GM23338 (cell line): ENCODE measurements around the gene ATP5ME. TPM values are rescaled to one million over a fixed set of nuclear protein-coding genes. Genes with fewer than 3 reads are reported as not detected.

ENCODE experiments used
- ATAC-seq: fragments of 200-7000 bp; cut with Tn5 transposase; 3 replicates; pipeline ENCODE4 v1.9.1; 2020
- DNase-seq: peaks from one replicate; pipeline ENCODE4 v3.0.0-alpha.2; 2015; ENCODE audit warnings: low spot score
- H2AFZ ChIP-seq: fragments of 200-600 bp; sonication (generic); 2 replicates; pipeline ENCODE4 v1.8.0; 2016; ENCODE audit warnings: antibody characterized with exemption, mild to moderate bottlenecking, moderate library complexity
- H3F3A ChIP-seq: fragments of 200-600 bp; sonication (generic); replicated peaks from 2 replicates; pipeline ENCODE4 v1.8.0; 2017; ENCODE audit warnings: antibody characterized with exemption, mixed run types, low read depth
- H3K27ac ChIP-seq: fragments of 200-600 bp; sonication (generic); 2 replicates; pipeline ENCODE4 v1.6.1; 2016; ENCODE audit warnings: low read depth
- H3K27me3 ChIP-seq: fragments of 200-600 bp; sonication (generic); 2 replicates; pipeline ENCODE4 v1.8.0; 2016; ENCODE audit warnings: mild to moderate bottlenecking, mixed run types, moderate library complexity; ENCODE audit not compliant: insufficient read depth
- H3K36me3 ChIP-seq: fragments of 200-600 bp; sonication (generic); 2 replicates; pipeline ENCODE4 v1.8.0; 2016; ENCODE audit warnings: mild to moderate bottlenecking; ENCODE audit not compliant: insufficient read depth
- H3K4me1 ChIP-seq: fragments of 200-600 bp; sonication (generic); 2 replicates; pipeline ENCODE4 v1.8.0; 2016; ENCODE audit warnings: mild to moderate bottlenecking, moderate library complexity; ENCODE audit not compliant: insufficient read depth
- H3K4me2 ChIP-seq: fragments of 200-600 bp; sonication (generic); 2 replicates; pipeline ENCODE4 v1.7.1; 2017; ENCODE audit warnings: mixed run types
- H3K4me3 ChIP-seq: fragments of 200-600 bp; sonication (generic); 2 replicates; pipeline ENCODE4 v1.6.1; 2016; ENCODE audit warnings: mixed run types
- H3K79me2 ChIP-seq: fragments of 200-600 bp; sonication (generic); replicated peaks from 2 replicates; pipeline ENCODE4 v1.8.0; 2017; ENCODE audit warnings: mild to moderate bottlenecking; ENCODE audit not compliant: insufficient read depth
- H3K9me2 ChIP-seq: fragments of 200-600 bp; sonication (generic); 2 replicates; pipeline ENCODE4 v1.8.0; 2017; ENCODE audit not compliant: insufficient read depth
- H4K20me1 ChIP-seq: fragments of 200-600 bp; sonication (generic); replicated peaks from 2 replicates; pipeline ENCODE4 v1.8.0; 2017; ENCODE audit warnings: mild to moderate bottlenecking; ENCODE audit not compliant: insufficient read depth
- H3K27ac Mint-ChIP-seq: 2 replicates; pipeline ENCODE4 v1.8.0; 2020; ENCODE audit warnings: inconsistent platforms, mild to moderate bottlenecking, moderate library complexity, mixed read lengths
- H3K27me3 Mint-ChIP-seq: 3 replicates; pipeline ENCODE4 v1.8.0; 2022; ENCODE audit warnings: low read depth, mild to moderate bottlenecking, moderate library complexity, mixed read lengths, inconsistent platforms; ENCODE audit not compliant: insufficient read depth, poor library complexity
- H3K36me3 Mint-ChIP-seq: 3 replicates; pipeline ENCODE4 v1.8.0; 2021; ENCODE audit warnings: low read depth, mild to moderate bottlenecking, inconsistent platforms, moderate library complexity, mixed read lengths
- H3K4me1 Mint-ChIP-seq: 3 replicates; pipeline ENCODE4 v1.8.0; 2020; ENCODE audit warnings: mild to moderate bottlenecking, inconsistent platforms, mixed read lengths
- H3K4me3 Mint-ChIP-seq: 3 replicates; pipeline ENCODE4 v1.8.0; 2021; ENCODE audit warnings: moderate library complexity, mild to moderate bottlenecking, inconsistent platforms, mixed read lengths
- H3K9me3 Mint-ChIP-seq: 3 replicates; pipeline ENCODE4 v1.8.0; 2020; ENCODE audit warnings: moderate library complexity, mild to moderate bottlenecking, inconsistent platforms, mixed read lengths
- EZH2phosphoT487 ChIP-seq: fragments of 200-600 bp; sonication (generic); IDR thresholded peaks from one replicate; pipeline ENCODE4 v1.8.1; 2018; ENCODE audit warnings: antibody characterized with exemption; ENCODE audit not compliant: unreplicated experiment
- POLR2AphosphoS5 ChIP-seq: IDR thresholded peaks from 2 replicates; pipeline ENCODE4 v1.6.1; 2016; ENCODE audit warnings: antibody characterized with exemption, low read depth
- STAT1 ChIP-seq: IDR thresholded peaks from one replicate; pipeline ENCODE4 v1.6.1; 2016; ENCODE audit warnings: antibody characterized with exemption; ENCODE audit not compliant: unreplicated experiment
- ZNF114 ChIP-seq: fragments of 250-450 bp; sonication (Bioruptor Pico); IDR thresholded peaks from 2 replicates; pipeline ENCODE4 v1.5.0; 2020; ENCODE audit warnings: mild to moderate bottlenecking, moderate library complexity
- polyA plus RNA-seq: library from polyadenylated mRNA; unstranded; fragments of >200 nt; fragmentation: Nextera tagmentation; extraction: Ambion mirVana; gene quantifications from 2 replicates; pipeline ENCODE4 v1.2.1, GENCODE V29; 2016
- total RNA-seq: library from RNA; depleted of rRNA; stranded (reverse); fragments of >200 nt; shearing (Covaris generic); gene quantifications from 2 replicates; pipeline ENCODE4 v1.2.3, GENCODE V29; 2014
- TF ChIP-seq, protein P1 (sequence below): IDR thresholded peaks from one replicate; pipeline ENCODE4 v1.6.1; 2018; ENCODE audit warnings: antibody characterized with exemption; ENCODE audit not compliant: unreplicated experiment
- TF ChIP-seq, protein P2 (sequence below): fragments of 250-450 bp; sonication (Bioruptor Pico); IDR thresholded peaks from 2 replicates; pipeline ENCODE4 v1.5.0; 2020; ENCODE audit warnings: mild to moderate bottlenecking, moderate library complexity
- TF ChIP-seq, protein P3 (sequence below): IDR thresholded peaks from 2 replicates; pipeline ENCODE4 v1.6.1; 2016; ENCODE audit warnings: antibody characterized with exemption

Gene ATP5ME
- total and polyA plus RNA-seq, 2 experiments from 2014 or later = 60.5 to 2,021 TPM

DNA sequence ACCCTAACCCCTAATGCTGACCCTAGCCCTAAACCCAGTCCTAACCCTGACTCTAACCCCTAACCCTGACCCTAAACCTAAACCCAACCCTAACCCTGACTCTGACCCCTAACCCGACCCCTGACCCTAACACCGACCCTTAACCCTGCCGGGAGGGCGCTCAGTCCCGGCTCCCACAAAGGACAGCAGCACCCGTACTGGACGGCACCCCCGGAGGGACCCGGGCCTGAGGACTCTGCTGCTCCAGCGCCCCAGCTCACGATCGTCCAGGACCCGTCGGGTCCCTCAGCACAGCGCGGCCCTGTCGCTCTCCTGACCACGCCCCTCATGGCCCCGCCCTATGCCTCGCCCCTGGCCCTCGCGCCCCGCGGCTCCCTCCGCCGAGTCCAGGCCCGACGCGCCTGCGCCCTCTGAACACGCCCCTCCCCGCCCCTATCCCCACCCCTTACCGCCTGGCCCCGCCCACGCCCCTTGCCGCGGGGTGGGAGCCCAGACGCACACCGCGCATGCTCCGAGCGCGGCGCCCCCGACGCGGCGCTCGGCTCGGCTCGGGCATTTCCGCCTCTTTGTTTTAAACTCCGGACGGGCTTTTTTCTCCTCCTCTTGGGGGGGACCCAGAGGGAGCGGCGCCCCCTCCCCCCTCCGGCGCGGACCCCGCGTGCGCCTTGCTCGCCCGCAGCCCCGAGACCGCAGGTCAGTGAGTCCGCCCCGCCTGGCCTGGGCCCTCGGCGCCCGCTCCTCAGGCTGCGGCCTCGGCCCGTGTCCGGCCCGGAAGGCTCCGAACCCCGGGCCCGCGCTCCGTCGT lies 31.4 kb upstream of the ATP5ME start, which contains the start of gene PCGF3:
PCGF3 (plus strand) TSS at position 555 of the 805 bp plus-strand sequence. CDS start 27,849 bp downstream, outside the sequence.
- Mint-ChIP-seq H3K27ac (no peak within 1 kb of the TSS), H3K9me3 (no peaks in the 10 kb centered on the region), H3K4me1 (peaks cover 6% of the 10 kb centered on the region; the same call in 2 of the 3 replicates), H3K4me3 (peak within 1 kb of the TSS; percentile 60), H3K27me3 (peaks cover 10% of the 10 kb centered on the region), H3K36me3 (peaks cover 19% of the 10 kb centered on the region)
- H3K36me3 ChIP-seq = no peaks in the 10 kb centered on the region
- peak within 1 kb of the TSS; percentile 59; the same call in 1 of the 2 replicates for H2AFZ ChIP-seq
- peak within 1 kb of the TSS; percentile 86 for H3K4me2 ChIP-seq
- H3K4me3 ChIP-seq = peak within 1 kb of the TSS; percentile 91
- H3K79me2 ChIP-seq = peaks cover 26% of the 10 kb centered on the region
- H3K27ac ChIP-seq = 0 out of 2 replicates have a peak within 1 kb of the TSS, but pooled peaks have one; percentile 63
- TF ChIP-seq POLR2AphosphoS5 = peak; percentile 52
- TF ChIP-seq, protein P1, sequence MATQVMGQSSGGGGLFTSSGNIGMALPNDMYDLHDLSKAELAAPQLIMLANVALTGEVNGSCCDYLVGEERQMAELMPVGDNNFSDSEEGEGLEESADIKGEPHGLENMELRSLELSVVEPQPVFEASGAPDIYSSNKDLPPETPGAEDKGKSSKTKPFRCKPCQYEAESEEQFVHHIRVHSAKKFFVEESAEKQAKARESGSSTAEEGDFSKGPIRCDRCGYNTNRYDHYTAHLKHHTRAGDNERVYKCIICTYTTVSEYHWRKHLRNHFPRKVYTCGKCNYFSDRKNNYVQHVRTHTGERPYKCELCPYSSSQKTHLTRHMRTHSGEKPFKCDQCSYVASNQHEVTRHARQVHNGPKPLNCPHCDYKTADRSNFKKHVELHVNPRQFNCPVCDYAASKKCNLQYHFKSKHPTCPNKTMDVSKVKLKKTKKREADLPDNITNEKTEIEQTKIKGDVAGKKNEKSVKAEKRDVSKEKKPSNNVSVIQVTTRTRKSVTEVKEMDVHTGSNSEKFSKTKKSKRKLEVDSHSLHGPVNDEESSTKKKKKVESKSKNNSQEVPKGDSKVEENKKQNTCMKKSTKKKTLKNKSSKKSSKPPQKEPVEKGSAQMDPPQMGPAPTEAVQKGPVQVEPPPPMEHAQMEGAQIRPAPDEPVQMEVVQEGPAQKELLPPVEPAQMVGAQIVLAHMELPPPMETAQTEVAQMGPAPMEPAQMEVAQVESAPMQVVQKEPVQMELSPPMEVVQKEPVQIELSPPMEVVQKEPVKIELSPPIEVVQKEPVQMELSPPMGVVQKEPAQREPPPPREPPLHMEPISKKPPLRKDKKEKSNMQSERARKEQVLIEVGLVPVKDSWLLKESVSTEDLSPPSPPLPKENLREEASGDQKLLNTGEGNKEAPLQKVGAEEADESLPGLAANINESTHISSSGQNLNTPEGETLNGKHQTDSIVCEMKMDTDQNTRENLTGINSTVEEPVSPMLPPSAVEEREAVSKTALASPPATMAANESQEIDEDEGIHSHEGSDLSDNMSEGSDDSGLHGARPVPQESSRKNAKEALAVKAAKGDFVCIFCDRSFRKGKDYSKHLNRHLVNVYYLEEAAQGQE = no peak
- H3K27me3 ChIP-seq = peaks cover 6% of the 10 kb centered on the region; the same call in 1 of the 2 replicates
- DNase-seq = peak; percentile 98
- peaks cover 14% of the 10 kb centered on the region; the same call in 1 of the 2 replicates for H4K20me1 ChIP-seq
- no peaks in the 10 kb centered on the region for H3K4me1 ChIP-seq
- peak; percentile 94 for ATAC-seq
- no peaks in the 10 kb centered on the region for H3K9me2 ChIP-seq
- no peaks in the 10 kb centered on the region for H3F3A ChIP-seq

DNA sequence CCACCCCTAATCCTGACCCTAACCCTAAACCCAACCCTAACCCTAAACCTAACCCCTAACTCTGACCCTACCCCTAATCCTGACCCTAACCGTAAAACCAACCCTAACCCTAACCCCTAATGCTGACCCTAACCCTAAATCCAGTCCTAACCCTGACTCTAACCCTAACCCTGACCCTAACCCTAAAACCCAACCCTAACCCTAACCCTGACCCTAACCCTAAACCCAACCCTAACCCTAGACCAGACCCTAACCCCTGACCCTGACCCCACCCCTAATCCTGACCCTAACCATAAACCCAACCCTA lies 30.8 kb upstream of the ATP5ME start:
- H3K4me3 ChIP-seq = peak overlapping the region; percentile 91; the same call in 1 of the 2 replicates
- no peaks in the 10 kb centered on the region for H3K9me2 ChIP-seq
- Mint-ChIP-seq H3K4me3 (peak overlapping the region; percentile 60; the same call in 2 of the 3 replicates), H3K4me1 (peaks cover 6% of the 10 kb centered on the region; the same call in 2 of the 3 replicates), H3K27ac (no peak overlapping the region), H3K9me3 (no peaks in the 10 kb centered on the region), H3K36me3 (peaks cover 14% of the 10 kb centered on the region), H3K27me3 (peaks cover 16% of the 10 kb centered on the region)
- H2AFZ ChIP-seq = no peak overlapping the region
- peaks cover 20% of the 10 kb centered on the region for H3K79me2 ChIP-seq
- DNase-seq = no peak
- peaks cover 9% of the 10 kb centered on the region; the same call in 1 of the 2 replicates for H4K20me1 ChIP-seq
- H3K27ac ChIP-seq = no peak overlapping the region
- H3K27me3 ChIP-seq = peaks cover 6% of the 10 kb centered on the region; the same call in 1 of the 2 replicates
- H3F3A ChIP-seq = no peaks in the 10 kb centered on the region
- peak overlapping the region; percentile 81; the same call in 1 of the 2 replicates for H3K4me2 ChIP-seq
- no peak for ATAC-seq
- H3K4me1 ChIP-seq = no peaks in the 10 kb centered on the region
- no peaks in the 10 kb centered on the region for H3K36me3 ChIP-seq
- TF ChIP-seq, protein P2, sequence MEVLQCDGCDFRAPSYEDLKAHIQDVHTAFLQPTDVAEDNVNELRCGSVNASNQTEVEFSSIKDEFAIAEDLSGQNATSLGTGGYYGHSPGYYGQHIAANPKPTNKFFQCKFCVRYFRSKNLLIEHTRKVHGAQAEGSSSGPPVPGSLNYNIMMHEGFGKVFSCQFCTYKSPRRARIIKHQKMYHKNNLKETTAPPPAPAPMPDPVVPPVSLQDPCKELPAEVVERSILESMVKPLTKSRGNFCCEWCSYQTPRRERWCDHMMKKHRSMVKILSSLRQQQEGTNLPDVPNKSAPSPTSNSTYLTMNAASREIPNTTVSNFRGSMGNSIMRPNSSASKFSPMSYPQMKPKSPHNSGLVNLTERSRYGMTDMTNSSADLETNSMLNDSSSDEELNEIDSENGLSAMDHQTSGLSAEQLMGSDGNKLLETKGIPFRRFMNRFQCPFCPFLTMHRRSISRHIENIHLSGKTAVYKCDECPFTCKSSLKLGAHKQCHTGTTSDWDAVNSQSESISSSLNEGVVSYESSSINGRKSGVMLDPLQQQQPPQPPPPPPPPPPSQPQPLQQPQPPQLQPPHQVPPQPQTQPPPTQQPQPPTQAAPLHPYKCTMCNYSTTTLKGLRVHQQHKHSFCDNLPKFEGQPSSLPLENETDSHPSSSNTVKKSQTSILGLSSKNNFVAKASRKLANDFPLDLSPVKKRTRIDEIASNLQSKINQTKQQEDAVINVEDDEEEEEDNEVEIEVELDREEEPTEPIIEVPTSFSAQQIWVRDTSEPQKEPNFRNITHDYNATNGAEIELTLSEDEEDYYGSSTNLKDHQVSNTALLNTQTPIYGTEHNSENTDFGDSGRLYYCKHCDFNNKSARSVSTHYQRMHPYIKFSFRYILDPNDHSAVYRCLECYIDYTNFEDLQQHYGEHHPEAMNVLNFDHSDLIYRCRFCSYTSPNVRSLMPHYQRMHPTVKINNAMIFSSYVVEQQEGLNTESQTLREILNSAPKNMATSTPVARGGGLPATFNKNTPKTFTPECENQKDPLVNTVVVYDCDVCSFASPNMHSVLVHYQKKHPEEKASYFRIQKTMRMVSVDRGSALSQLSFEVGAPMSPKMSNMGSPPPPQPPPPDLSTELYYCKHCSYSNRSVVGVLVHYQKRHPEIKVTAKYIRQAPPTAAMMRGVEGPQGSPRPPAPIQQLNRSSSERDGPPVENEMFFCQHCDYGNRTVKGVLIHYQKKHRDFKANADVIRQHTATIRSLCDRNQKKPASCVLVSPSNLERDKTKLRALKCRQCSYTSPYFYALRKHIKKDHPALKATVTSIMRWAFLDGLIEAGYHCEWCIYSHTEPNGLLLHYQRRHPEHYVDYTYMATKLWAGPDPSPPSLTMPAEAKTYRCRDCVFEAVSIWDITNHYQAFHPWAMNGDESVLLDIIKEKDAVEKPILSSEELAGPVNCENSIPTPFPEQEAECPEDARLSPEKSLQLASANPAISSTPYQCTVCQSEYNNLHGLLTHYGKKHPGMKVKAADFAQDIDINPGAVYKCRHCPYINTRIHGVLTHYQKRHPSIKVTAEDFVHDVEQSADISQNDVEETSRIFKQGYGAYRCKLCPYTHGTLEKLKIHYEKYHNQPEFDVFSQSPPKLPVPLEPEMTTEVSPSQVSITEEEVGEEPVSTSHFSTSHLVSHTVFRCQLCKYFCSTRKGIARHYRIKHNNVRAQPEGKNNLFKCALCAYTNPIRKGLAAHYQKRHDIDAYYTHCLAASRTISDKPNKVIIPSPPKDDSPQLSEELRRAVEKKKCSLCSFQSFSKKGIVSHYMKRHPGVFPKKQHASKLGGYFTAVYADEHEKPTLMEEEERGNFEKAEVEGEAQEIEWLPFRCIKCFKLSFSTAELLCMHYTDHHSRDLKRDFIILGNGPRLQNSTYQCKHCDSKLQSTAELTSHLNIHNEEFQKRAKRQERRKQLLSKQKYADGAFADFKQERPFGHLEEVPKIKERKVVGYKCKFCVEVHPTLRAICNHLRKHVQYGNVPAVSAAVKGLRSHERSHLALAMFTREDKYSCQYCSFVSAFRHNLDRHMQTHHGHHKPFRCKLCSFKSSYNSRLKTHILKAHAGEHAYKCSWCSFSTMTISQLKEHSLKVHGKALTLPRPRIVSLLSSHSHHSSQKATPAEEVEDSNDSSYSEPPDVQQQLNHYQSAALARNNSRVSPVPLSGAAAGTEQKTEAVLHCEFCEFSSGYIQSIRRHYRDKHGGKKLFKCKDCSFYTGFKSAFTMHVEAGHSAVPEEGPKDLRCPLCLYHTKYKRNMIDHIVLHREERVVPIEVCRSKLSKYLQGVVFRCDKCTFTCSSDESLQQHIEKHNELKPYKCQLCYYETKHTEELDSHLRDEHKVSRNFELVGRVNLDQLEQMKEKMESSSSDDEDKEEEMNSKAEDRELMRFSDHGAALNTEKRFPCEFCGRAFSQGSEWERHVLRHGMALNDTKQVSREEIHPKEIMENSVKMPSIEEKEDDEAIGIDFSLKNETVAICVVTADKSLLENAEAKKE (CRISPR knock-in tag) = no peak
- TF ChIP-seq ZNF114 (CRISPR knock-in tag) (no peak), STAT1 (no peak), EZH2phosphoT487 (no peak)
- TF ChIP-seq, protein P3, sequence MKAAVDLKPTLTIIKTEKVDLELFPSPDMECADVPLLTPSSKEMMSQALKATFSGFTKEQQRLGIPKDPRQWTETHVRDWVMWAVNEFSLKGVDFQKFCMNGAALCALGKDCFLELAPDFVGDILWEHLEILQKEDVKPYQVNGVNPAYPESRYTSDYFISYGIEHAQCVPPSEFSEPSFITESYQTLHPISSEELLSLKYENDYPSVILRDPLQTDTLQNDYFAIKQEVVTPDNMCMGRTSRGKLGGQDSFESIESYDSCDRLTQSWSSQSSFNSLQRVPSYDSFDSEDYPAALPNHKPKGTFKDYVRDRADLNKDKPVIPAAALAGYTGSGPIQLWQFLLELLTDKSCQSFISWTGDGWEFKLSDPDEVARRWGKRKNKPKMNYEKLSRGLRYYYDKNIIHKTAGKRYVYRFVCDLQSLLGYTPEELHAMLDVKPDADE = no peak
